PC-3 (cell line): ENCODE data around the gene TNK1. TPM values are rescaled to one million over a fixed set of nuclear protein-coding genes. Genes with fewer than 3 reads are reported as not detected.

Experiments used
- ATAC-seq: fragments of 200-7000 bp; cut with Tn5 transposase; 2 replicates; pipeline ENCODE4 v1.9.1; 2020; ENCODE audit warnings: mild to moderate bottlenecking, moderate library complexity
- BruUV-seq: library from RNA; stranded (reverse); fragments of 400-500 nt; replicated peaks from 2 replicates; lab custom pipeline; 2021; lab: Mats Ljungman, UMichigan
- CTCF ChIA-PET: fragments of 300-600 bp; sonication (Branson Sonifier 250); formaldehyde crosslinking; loops from one replicate; lab custom pipeline; 2022; ENCODE audit warnings: antibody characterized with exemption; lab: Charles Lee
- POLR2A ChIA-PET: fragments of 300-600 bp; sonication (Branson Sonifier 250); formaldehyde crosslinking; loops from one replicate; lab custom pipeline; 2022; ENCODE audit warnings: antibody characterized with exemption; ENCODE audit not compliant: unreplicated experiment; lab: Charles Lee
- DNase-seq: peaks from one replicate; pipeline ENCODE4 v3.0.0-alpha.2; 2015
- H2AFZ ChIP-seq: fragments of 300-600 bp; sonication (generic); 2 replicates; pipeline ENCODE4 v1.6.0; 2016; ENCODE audit warnings: antibody characterized with exemption, low read length
- H3F3A ChIP-seq: fragments of 300-600 bp; sonication (generic); one replicate; pipeline ENCODE4 v1.6.0; 2017; ENCODE audit warnings: antibody characterized with exemption, low read length, control low read depth, mild to moderate bottlenecking; ENCODE audit not compliant: unreplicated experiment
- H3K27ac ChIP-seq: fragments of 300-600 bp; sonication (generic); 2 replicates; pipeline ENCODE4 v1.5.1; 2016; ENCODE audit warnings: mild to moderate bottlenecking, low read length
- H3K27me3 ChIP-seq: fragments of 300-600 bp; sonication (generic); 2 replicates; pipeline ENCODE4 v1.6.1; 2016; ENCODE audit warnings: low read length, mixed read lengths
- H3K36me3 ChIP-seq: fragments of 300-600 bp; sonication (generic); 2 replicates; pipeline ENCODE4 v1.6.1; 2016; ENCODE audit warnings: low read depth, mixed run types, low read length, mixed read lengths
- H3K4me1 ChIP-seq: fragments of 300-600 bp; sonication (generic); 2 replicates; pipeline ENCODE4 v1.5.1; 2016; ENCODE audit warnings: low read length; ENCODE audit not compliant: insufficient read depth
- H3K4me2 ChIP-seq: fragments of 300-600 bp; sonication (generic); 2 replicates; pipeline ENCODE4 v1.6.0; 2016; ENCODE audit warnings: low read length
- H3K4me3 ChIP-seq: fragments of 300-600 bp; sonication (generic); 2 replicates; pipeline ENCODE4 v1.5.1; 2016; ENCODE audit warnings: mild to moderate bottlenecking, low read length, mixed read lengths
- H3K79me2 ChIP-seq: fragments of 300-600 bp; sonication (generic); 2 replicates; pipeline ENCODE4 v1.6.1; 2017; ENCODE audit warnings: low read length, mixed read lengths
- H3K9ac ChIP-seq: fragments of 300-600 bp; sonication (generic); 2 replicates; pipeline ENCODE4 v1.6.0; 2016; ENCODE audit warnings: mild to moderate bottlenecking, low read length
- H3K9me2 ChIP-seq: fragments of 300-600 bp; sonication (generic); replicated peaks from 2 replicates; pipeline ENCODE4 v1.6.1; 2016; ENCODE audit warnings: mixed run types, low read length, mixed read lengths
- H3K9me3 ChIP-seq: fragments of 300-600 bp; sonication (generic); 2 replicates; pipeline ENCODE4 v1.6.1; 2016; ENCODE audit warnings: low read length, mixed read lengths
- H4K20me1 ChIP-seq: fragments of 300-600 bp; sonication (generic); 2 replicates; pipeline ENCODE4 v1.6.1; 2016; ENCODE audit warnings: low read length, mixed read lengths
- CTCF ChIP-seq: fragments of 300-600 bp; sonication (generic); conservative IDR thresholded peaks from 2 replicates; pipeline ENCODE4 v1.5.1; 2017; ENCODE audit warnings: antibody characterized with exemption, low read depth, mild to moderate bottlenecking, low read length
- EZH2 ChIP-seq: fragments of 300-600 bp; sonication (generic); IDR thresholded peaks from one replicate; pipeline ENCODE4 v1.6.1; 2017; ENCODE audit warnings: antibody characterized with exemption, mild to moderate bottlenecking, low read length; ENCODE audit not compliant: unreplicated experiment
- EZH2phosphoT487 ChIP-seq: fragments of 300-600 bp; sonication (generic); IDR thresholded peaks from 2 replicates; pipeline ENCODE4 v1.6.1; 2018; ENCODE audit warnings: mild to moderate bottlenecking, antibody characterized with exemption, low read length, borderline replicate concordance
- intact Hi-C: fragments of 100-400 bp; cut with micrococcal nuclease; formaldehyde crosslinking; loops from 2 replicates; pipeline ENCODE4 v1.9.0; 2023
- total RNA-seq: library from RNA; depleted of rRNA; stranded (reverse); fragments of >200 nt; gene quantifications from 2 replicates; pipeline ENCODE4 v1.2.3, GENCODE V29; 2014

TNK1 gene
- total RNA-seq, 1 experiment from 2014 or later, result 10.8 TPM

GRCh38 chr17:7403977-7404736 is 23.3 kb downstream of the TNK1 start, which contains the start of gene TMEM256:
Gene TMEM256, minus strand, starts transcription at chr17:7404097. Its CDS starts 13 bp downstream, at chr17:7404084.
- peak; percentile 97 for DNase-seq
- H3K27me3 ChIP-seq, result no peaks in the 10 kb centered on the region
- intact Hi-C loops, result loop anchor here (1.0 kb wide), 2 partner anchors 10 to 31 kb away; partner anchors contain the start of genes PLSCR3 and TMEM102
- H3K4me2 ChIP-seq, result peak within 1 kb of the TSS; percentile 93
- peaks cover 9% of the 10 kb centered on the region for H3K4me1 ChIP-seq
- H3K9me3 ChIP-seq, result no peaks in the 10 kb centered on the region
- ChIA-PET CTCF (interaction anchor here (0.8 to 1.2 kb wide), 5 partner anchors 10 to 284 kb away, joined by 3 to 6 read pairs (median 4); partner anchors contain the start of genes ACADVL, DLG4 and PLSCR3), POLR2A (interaction anchor here (0.5 to 0.7 kb wide), 5 partner anchors 10 to 1935 kb away, joined by 3 to 5 read pairs (median 3); partner anchors contain the start of genes DHX33 and PLSCR3)
- H4K20me1 ChIP-seq, result no peaks in the 10 kb centered on the region
- no peaks in the 10 kb centered on the region for H3K36me3 ChIP-seq
- peak within 1 kb of the TSS; percentile 73 for H3K9ac ChIP-seq
- H2AFZ ChIP-seq, result peak within 1 kb of the TSS; percentile 80
- BruUV-seq, result no TSS peak
- H3F3A ChIP-seq, result no peaks in the 10 kb centered on the region
- H3K4me3 ChIP-seq, result peak within 1 kb of the TSS; percentile 85
- H3K9me2 ChIP-seq, result no peaks in the 10 kb centered on the region
- H3K79me2 ChIP-seq, result peaks cover 6% of the 10 kb centered on the region; the same call in 1 of the 2 replicates
- TF ChIP-seq EZH2phosphoT487 (no peak), EZH2 (no peak), CTCF (no peak)
- 0 out of 2 replicates have a peak within 1 kb of the TSS, but pooled peaks have one; percentile 13 for H3K27ac ChIP-seq
- ATAC-seq, result peak; percentile 87

GRCh38 chr17:7404737-7405349 is 24.0 kb downstream of the TNK1 start:
- H3K27me3 ChIP-seq, result no peaks in the 10 kb centered on the region
- TF ChIP-seq EZH2phosphoT487, result no peak
- no peak for TF ChIP-seq CTCF
- TF ChIP-seq EZH2, result no peak
- peaks cover 9% of the 10 kb centered on the region for H3K4me1 ChIP-seq
- peak overlapping the region; percentile 81 for H3K4me3 ChIP-seq
- ATAC-seq, result peak; percentile 28
- H3K4me2 ChIP-seq, result peak overlapping the region; percentile 93
- no peaks in the 10 kb centered on the region for H3K9me3 ChIP-seq
- H3K79me2 ChIP-seq, result peaks cover 6% of the 10 kb centered on the region; the same call in 1 of the 2 replicates
- H3K9ac ChIP-seq, result peak overlapping the region; percentile 60
- no TSS peak for BruUV-seq
- CTCF ChIA-PET, result interaction anchor here (0.8 to 1.1 kb wide), 4 partner anchors 11 to 284 kb away, joined by 3 to 6 read pairs (median 4); partner anchors contain the start of genes ACADVL, DLG4 and PLSCR3
- H4K20me1 ChIP-seq, result no peaks in the 10 kb centered on the region
- H2AFZ ChIP-seq, result peak overlapping the region; percentile 71
- H3F3A ChIP-seq, result no peaks in the 10 kb centered on the region
- H3K9me2 ChIP-seq, result no peaks in the 10 kb centered on the region
- H3K27ac ChIP-seq, result no peak overlapping the region
- POLR2A ChIA-PET, result interaction anchor here (0.6 kb wide), 1 partner anchor 157 kb away, joined by 3 read pairs; no protein-coding TSS in a partner anchor
- intact Hi-C loops, result loop anchor here (1.0 kb wide), 2 partner anchors 11 to 30 kb away; partner anchors contain the start of genes PLSCR3 and TMEM102
- H3K36me3 ChIP-seq, result no peaks in the 10 kb centered on the region
- DNase-seq, result no peak
